Panc1 (cell line): ENCODE data around the gene HOXB13. TPM values are rescaled to one million over a fixed set of nuclear protein-coding genes. Genes with fewer than 3 reads are reported as not detected.

Experiments
- ATAC-seq: fragments of 200-7000 bp; cut with Tn5 transposase; 2 replicates; pipeline ENCODE4 v1.9.1; 2020; ENCODE audit warnings: mild to moderate bottlenecking, moderate library complexity
- BruUV-seq: library from RNA; stranded (reverse); fragments of 400-500 nt; replicated peaks from 2 replicates; lab custom pipeline; 2021; lab: Mats Ljungman, UMichigan
- CTCF ChIA-PET: fragments of 300-600 bp; sonication (Branson Sonifier 250); formaldehyde crosslinking; loops from one replicate; lab custom pipeline; 2022; ENCODE audit warnings: antibody characterized with exemption; lab: Charles Lee
- POLR2A ChIA-PET: fragments of 300-600 bp; sonication (Branson Sonifier 250); formaldehyde crosslinking; loops from one replicate; lab custom pipeline; 2022; ENCODE audit warnings: antibody characterized with exemption; lab: Charles Lee
- DNase-seq: peaks from one replicate; pipeline ENCODE4 v3.0.0-alpha.2; 2010; ENCODE audit warnings: low read depth, low spot score
- H3K27ac ChIP-seq: 2 replicates; pipeline ENCODE4 v1.5.1; 2011; ENCODE audit warnings: mild to moderate bottlenecking, low read length, inconsistent platforms
- H3K27me3 ChIP-seq: fragments of 200-500 bp; sonication (Bioruptor generic); 2 replicates; pipeline ENCODE4 v1.6.0; 2014; ENCODE audit warnings: low read length, inconsistent platforms; ENCODE audit not compliant: control insufficient read depth, insufficient read depth
- H3K36me3 ChIP-seq: fragments of 200-500 bp; sonication (Bioruptor generic); 2 replicates; pipeline ENCODE4 v1.5.1; 2014; ENCODE audit warnings: inconsistent platforms, mild to moderate bottlenecking, low read length, moderate library complexity; ENCODE audit not compliant: control insufficient read depth, insufficient read depth
- H3K4me1 ChIP-seq: 2 replicates; pipeline ENCODE4 v1.5.1; 2011; ENCODE audit warnings: inconsistent platforms, mild to moderate bottlenecking, low read length, moderate library complexity; ENCODE audit not compliant: control insufficient read depth, insufficient read depth
- H3K4me3 ChIP-seq, 2 experiments: 2 replicates each; pipeline ENCODE4 v1.5.1; 2011 to 2012; ENCODE audit warnings: low read depth in 2 of 2, low read length in 2 of 2, mild to moderate bottlenecking in 2 of 2, inconsistent platforms in 1 of 2, moderate library complexity in 1 of 2
- H3K9me3 ChIP-seq: fragments of 200-500 bp; sonication (Bioruptor generic); 2 replicates; pipeline ENCODE4 v1.5.1; 2014; ENCODE audit warnings: low read depth, mild to moderate bottlenecking, inconsistent platforms, low read length, moderate library complexity; ENCODE audit not compliant: control insufficient read depth, insufficient read depth
- POLR2AphosphoS5 ChIP-seq: IDR thresholded peaks from 2 replicates; pipeline ENCODE4 v1.6.1; 2012; ENCODE audit warnings: mild to moderate bottlenecking, low read depth, low read length, moderate library complexity
- REST ChIP-seq, 2 experiments: IDR thresholded peaks; 2 replicates each; pipeline ENCODE4 v1.6.1; 2011 to 2012; ENCODE audit warnings: low read depth in 2 of 2, control low read depth in 1 of 2, low read length in 1 of 2, mild to moderate bottlenecking in 1 of 2, moderate library complexity in 1 of 2; ENCODE audit not compliant: insufficient read depth in 1 of 2
- SIN3A ChIP-seq: IDR thresholded peaks from 2 replicates; pipeline ENCODE4 v1.6.1; 2012; ENCODE audit warnings: low read depth, mild to moderate bottlenecking, low read length, moderate library complexity, borderline replicate concordance; ENCODE audit not compliant: insufficient read depth
- TCF7L2 ChIP-seq: IDR thresholded peaks from 2 replicates; pipeline ENCODE4 v1.6.1; 2011; ENCODE audit warnings: mild to moderate bottlenecking, low read depth, low read length, inconsistent platforms
- in situ Hi-C: cut with HindIII; loops from 2 replicates; pipeline ENCODE4 v1.10.0; 2016; ENCODE audit warnings: low sequenced_read_pairs, low pct_unique_long_range_greater_than_20kb
- intact Hi-C: fragments of 100-400 bp; cut with micrococcal nuclease; formaldehyde crosslinking; loops from one replicate; pipeline ENCODE4 v1.10.0; 2022; ENCODE audit not compliant: unreplicated experiment
- total RNA-seq: library from RNA; stranded (reverse); gene quantifications from one replicate; pipeline ENCODE4 v1.2.1, GENCODE V29; 2021; ENCODE audit not compliant: unreplicated experiment
- TF ChIP-seq, protein P1 (sequence below): fragments of 450-650 bp; IDR thresholded peaks from 2 replicates; pipeline ENCODE4 v1.5.1; 2017; ENCODE audit warnings: mild to moderate bottlenecking

HOXB13 gene
- total RNA-seq, 1 experiment from 2014 or later: 8.1 TPM

DNA sequence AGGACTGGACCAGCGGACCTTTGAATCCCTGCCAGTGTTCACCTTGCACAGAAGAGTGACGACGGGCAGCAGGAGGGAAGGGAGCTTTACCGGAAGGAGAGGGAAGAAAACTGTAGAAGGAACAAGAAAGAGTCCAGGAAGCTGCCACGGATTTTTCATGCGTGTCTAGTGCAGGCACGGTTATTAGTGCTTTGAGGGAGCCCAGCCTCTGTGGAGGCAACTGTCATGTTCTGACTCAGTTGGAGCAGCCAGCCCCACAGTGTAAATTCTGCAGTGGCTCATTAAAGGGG is 6.5 kb upstream of the HOXB13 start:
- no peak for ATAC-seq
- no peaks in the 10 kb centered on the region for H3K36me3 ChIP-seq
- ChIA-PET CTCF (interaction anchor here (1.5 to 1.6 kb wide), 2 partner anchors 10 to 11 kb away, joined by 4 to 5 read pairs; no protein-coding TSS in a partner anchor), POLR2A (interaction anchor here (0.6 kb wide), 2 partner anchors 79 to 260 kb away, joined by 3 read pairs; no protein-coding TSS in a partner anchor)
- TF ChIP-seq TCF7L2: no peak
- TF ChIP-seq, protein P1, sequence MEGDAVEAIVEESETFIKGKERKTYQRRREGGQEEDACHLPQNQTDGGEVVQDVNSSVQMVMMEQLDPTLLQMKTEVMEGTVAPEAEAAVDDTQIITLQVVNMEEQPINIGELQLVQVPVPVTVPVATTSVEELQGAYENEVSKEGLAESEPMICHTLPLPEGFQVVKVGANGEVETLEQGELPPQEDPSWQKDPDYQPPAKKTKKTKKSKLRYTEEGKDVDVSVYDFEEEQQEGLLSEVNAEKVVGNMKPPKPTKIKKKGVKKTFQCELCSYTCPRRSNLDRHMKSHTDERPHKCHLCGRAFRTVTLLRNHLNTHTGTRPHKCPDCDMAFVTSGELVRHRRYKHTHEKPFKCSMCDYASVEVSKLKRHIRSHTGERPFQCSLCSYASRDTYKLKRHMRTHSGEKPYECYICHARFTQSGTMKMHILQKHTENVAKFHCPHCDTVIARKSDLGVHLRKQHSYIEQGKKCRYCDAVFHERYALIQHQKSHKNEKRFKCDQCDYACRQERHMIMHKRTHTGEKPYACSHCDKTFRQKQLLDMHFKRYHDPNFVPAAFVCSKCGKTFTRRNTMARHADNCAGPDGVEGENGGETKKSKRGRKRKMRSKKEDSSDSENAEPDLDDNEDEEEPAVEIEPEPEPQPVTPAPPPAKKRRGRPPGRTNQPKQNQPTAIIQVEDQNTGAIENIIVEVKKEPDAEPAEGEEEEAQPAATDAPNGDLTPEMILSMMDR: no peak
- TF ChIP-seq POLR2AphosphoS5: no peak
- no peak for TF ChIP-seq SIN3A
- no peak for TF ChIP-seq REST (IDR thresholded peaks at IDR 0.05; ENCODE audit: insufficient read depth in 1 of 2, low read depth in 2 of 2, low read length in 1 of 2)
- H3K27ac ChIP-seq: no peak overlapping the region
- no peak overlapping the region for H3K4me3 ChIP-seq
- no peaks in the 10 kb centered on the region for H3K9me3 ChIP-seq
- no peaks in the 10 kb centered on the region for H3K4me1 ChIP-seq
- no peaks in the 10 kb centered on the region; the same call in 1 of the 2 replicates for H3K27me3 ChIP-seq
- in situ Hi-C loops: loop anchor here (5.0 to 10.0 kb wide), 2 partner anchors 67 to 170 kb away; partner anchors contain the start of gene UBE2Z
- DNase-seq: no peak
- no TSS peak for BruUV-seq
- intact Hi-C loops: no loop called here

DNA sequence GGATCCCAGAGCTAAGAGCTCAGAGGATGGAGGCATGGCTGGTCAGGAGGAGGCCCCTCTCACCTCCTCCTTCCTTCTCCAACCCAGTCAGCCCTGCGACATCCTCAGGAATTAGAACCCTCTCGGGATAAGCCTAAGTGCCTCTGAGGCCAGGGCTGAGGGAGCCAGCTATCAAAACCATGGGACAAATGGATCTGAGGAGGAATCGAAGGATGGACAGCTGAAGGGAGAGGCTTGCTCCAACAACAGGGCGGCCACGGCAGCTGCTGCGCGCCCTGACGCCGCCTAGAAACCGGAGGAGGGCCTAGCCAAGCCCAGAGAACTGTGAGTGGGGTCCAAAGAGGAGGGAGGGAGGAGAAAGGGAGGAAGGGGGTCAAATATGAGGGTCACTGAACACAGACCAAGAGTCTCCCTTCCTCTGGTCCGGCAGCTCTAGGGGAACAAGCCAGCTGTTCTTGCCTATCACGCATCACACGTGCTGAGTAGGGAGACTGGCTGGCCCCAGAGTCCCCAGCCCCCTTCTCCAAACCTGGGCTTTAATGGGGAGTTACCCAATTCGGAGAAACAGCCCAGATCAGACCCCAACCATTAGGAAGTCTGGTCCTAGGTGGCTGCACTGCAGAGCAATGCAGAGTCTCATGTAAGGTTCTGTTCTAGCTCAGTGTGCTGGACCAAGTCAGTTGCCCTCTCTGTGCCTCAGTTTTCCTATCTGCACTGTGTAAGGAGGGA is 5.9 kb upstream of the HOXB13 start:
- H3K36me3 ChIP-seq: no peaks in the 10 kb centered on the region
- peaks cover 2% of the 10 kb centered on the region; the same call in 1 of the 2 replicates for H3K4me1 ChIP-seq
- no peak for ATAC-seq
- CTCF ChIA-PET: interaction anchor here (0.8 to 1.6 kb wide), 4 partner anchors 9 to 150 kb away, joined by 4 to 5 read pairs (median 4); no protein-coding TSS in a partner anchor
- in situ Hi-C loops (loop anchor here (5.0 to 10.0 kb wide), 2 partner anchors 68 to 170 kb away; partner anchors contain the start of gene UBE2Z), intact Hi-C loops (no loop called here)
- no peak for DNase-seq
- TF ChIP-seq, protein P1: no peak
- TF ChIP-seq SIN3A (no peak), TCF7L2 (no peak), POLR2AphosphoS5 (no peak)
- H3K27ac ChIP-seq: no peak overlapping the region
- no peaks in the 10 kb centered on the region; the same call in 1 of the 2 replicates for H3K27me3 ChIP-seq
- no peak overlapping the region for H3K4me3 ChIP-seq
- BruUV-seq: no TSS peak
- POLR2A ChIA-PET: interaction anchor here (0.6 to 0.7 kb wide), 2 partner anchors 33 to 260 kb away, joined by 3 to 7 read pairs; no protein-coding TSS in a partner anchor
- H3K9me3 ChIP-seq: no peaks in the 10 kb centered on the region
